Measurements from ENCODE around the gene ANKRD40CL. TPM values are rescaled to one million over a fixed set of nuclear protein-coding genes. Genes with fewer than 3 reads are reported as not detected.

Gene ANKRD40CL
- total RNA-seq: not detected in 2 replicates

GRCh38 chr17:50767446-50767845 lies at the start of gene ANKRD40CL:
Gene ANKRD40CL, minus strand, starts transcription at chr17:50767518. Its CDS starts 605 bp downstream, at chr17:50766913.

GRCh38 chr17:50719144-50719923 lies 48.0 kb downstream of the ANKRD40CL start, which contains the start of gene LUC7L3:
Gene LUC7L3, plus strand, starts transcription at chr17:50719603. Its CDS starts 130 bp downstream, at chr17:50719733.

Other genes with a start within 250 kb of the ANKRD40CL start
- under 0.01 TPM in 2 replicates for gene EPN3, start 234.8 kb downstream of the ANKRD40CL start, total RNA-seq
- 21.6 and 31.0 TPM in 2 replicates for gene SPATA20, start 220.3 kb downstream of the ANKRD40CL start, total RNA-seq
- not detected in 2 replicates for gene CACNA1G, start 206.8 kb downstream of the ANKRD40CL start, total RNA-seq
- gene ABCC3, start 132.6 kb downstream of the ANKRD40CL start, total RNA-seq: 0.11 and 0.52 TPM in 2 replicates
- 30.9 and 35.8 TPM in 2 replicates for gene ANKRD40, start 59.6 kb downstream of the ANKRD40CL start, total RNA-seq
- gene LUC7L3, start 47.9 kb downstream of the ANKRD40CL start, total RNA-seq: 16.8 and 23.6 TPM in 2 replicates
- not detected in 2 replicates for gene WFIKKN2, start 68.1 kb upstream of the ANKRD40CL start, total RNA-seq
- 2.9 and 11.7 TPM in 2 replicates for gene TOB1, start 98.8 kb upstream of the ANKRD40CL start, total RNA-seq